CD4-positive, alpha-beta memory T cell (primary cell): Measurements from ENCODE around the gene TC2N. TPM values are rescaled to one million over a fixed set of nuclear protein-coding genes. Genes with fewer than 3 reads are reported as not detected.
A peak's percentile ranks its signal among the peaks of the same experiment; 100 is the strongest.

ENCODE experiments used
- CTCF ChIA-PET: fragments of 350-600 bp; sonication (Branson Sonifier 250); formaldehyde crosslinking; loops from one replicate; lab custom pipeline; 2021; ENCODE audit warnings: inconsistent platforms; ENCODE audit not compliant: partially characterized antibody; lab: Charles Lee
- POLR2A ChIA-PET: fragments of 350-600 bp; sonication (Branson Sonifier 250); formaldehyde crosslinking; loops from one replicate; lab custom pipeline; 2021; ENCODE audit not compliant: partially characterized antibody; lab: Charles Lee
- DNase-seq, 5 donors: peaks; one replicate each; pipeline versions ENCODE4 v3.0.0 to v3.0.0-alpha.2; 2020 to 2022; ENCODE audit warnings: mixed read lengths in 1 of 5
- H3K27ac ChIP-seq: one replicate; pipeline ENCODE4 v1.7.0; 2013; ENCODE audit warnings: low read depth, low read length
- H3K27me3 ChIP-seq: 2 replicates; pipeline ENCODE4 v1.7.0; 2013; ENCODE audit warnings: mild to moderate bottlenecking, low read length, moderate library complexity; ENCODE audit not compliant: insufficient read depth
- H3K36me3 ChIP-seq: 2 replicates; pipeline ENCODE4 v1.7.0; 2013; ENCODE audit warnings: mild to moderate bottlenecking, low read length, moderate library complexity; ENCODE audit not compliant: insufficient read depth
- H3K4me1 ChIP-seq: 2 replicates; pipeline ENCODE4 v1.7.0; 2013; ENCODE audit warnings: mild to moderate bottlenecking, low read length, moderate library complexity; ENCODE audit not compliant: insufficient read depth
- H3K4me3 ChIP-seq, 2 donors: one replicate each; pipeline ENCODE4 v1.7.0; 2013; ENCODE audit warnings: low read length in 2 of 2, mild to moderate bottlenecking in 1 of 2
- H3K9me3 ChIP-seq, 2 donors: one replicate each; pipeline ENCODE4 v1.7.0; 2013; ENCODE audit warnings: low read length in 2 of 2, control low read depth in 1 of 2; ENCODE audit not compliant: control insufficient read depth in 1 of 2
- H3K27ac Mint-ChIP-seq, 7 donors: one replicate each; pipeline ENCODE4 v1.8.0; 2020 to 2021; ENCODE audit warnings: mixed read lengths in 7 of 7, mild to moderate bottlenecking in 6 of 7, inconsistent platforms in 3 of 7, moderate library complexity in 3 of 7
- H3K27me3 Mint-ChIP-seq, 2 donors: one replicate each; pipeline ENCODE4 v1.8.0; 2020 to 2021; ENCODE audit warnings: mixed read lengths in 2 of 2
- H3K36me3 Mint-ChIP-seq, 2 donors: one replicate each; pipeline ENCODE4 v1.8.0; 2020 to 2021; ENCODE audit warnings: mixed read lengths in 2 of 2, inconsistent platforms in 1 of 2, mild to moderate bottlenecking in 1 of 2
- H3K4me1 Mint-ChIP-seq, 4 donors: one replicate each; pipeline ENCODE4 v1.8.0; 2020 to 2021; ENCODE audit warnings: mixed read lengths in 4 of 4, mild to moderate bottlenecking in 1 of 4
- H3K4me3 Mint-ChIP-seq, 8 donors: one replicate each; pipeline ENCODE4 v1.8.0; 2020 to 2021; ENCODE audit warnings: mixed read lengths in 8 of 8, mild to moderate bottlenecking in 7 of 8, moderate library complexity in 6 of 8, inconsistent platforms in 3 of 8
- H3K9me3 Mint-ChIP-seq, 8 donors: one replicate each; pipeline ENCODE4 v1.8.0; 2020 to 2021; ENCODE audit warnings: mixed read lengths in 8 of 8, mild to moderate bottlenecking in 5 of 8, inconsistent platforms in 3 of 8, moderate library complexity in 1 of 8
- intact Hi-C: fragments of 100-400 bp; cut with micrococcal nuclease; formaldehyde crosslinking; loops from one replicate; pipeline ENCODE4 v1.15.1; 2023
- polyA plus RNA-seq, 2 donors: library from polyadenylated mRNA; unstranded; fragments of 300-500 nt; fragmentation: Illumina TruSeq; gene quantifications; one replicate each; pipeline ENCODE4 v1.2.3, GENCODE V29; 2021
- total RNA-seq, 2 experiments: library from RNA; stranded (reverse); gene quantifications; one replicate each; pipeline ENCODE4 v1.2.3, GENCODE V29; 2021

TC2N gene
- total and polyA plus RNA-seq, 4 experiments from 2014 or later: 234 to 325 (median 291) TPM

DNA sequence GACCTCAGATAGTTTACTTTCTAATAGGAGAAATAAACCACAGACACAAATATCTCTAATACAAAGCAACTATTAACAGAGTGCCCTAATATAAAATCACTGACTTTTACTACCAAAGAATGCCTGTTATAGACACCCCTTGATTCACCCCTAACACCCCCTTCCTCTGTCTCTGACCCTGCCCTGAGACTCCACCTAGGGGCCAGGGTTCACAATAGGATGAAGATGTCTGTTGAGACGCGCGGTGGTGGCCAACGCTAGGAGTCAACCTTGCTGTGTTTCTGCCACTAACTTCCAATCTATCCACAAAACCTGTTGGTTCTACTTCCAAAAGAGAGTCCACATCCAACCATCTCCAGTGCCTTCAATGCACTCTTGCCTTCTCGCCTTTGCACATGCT is 10.9 kb upstream of the TC2N start:
- Mint-ChIP-seq H3K9me3 (peaks cover 0 to 3% (median 0%) of the 10 kb centered on the region in 8 donors), H3K4me3 (no peak overlapping the region), H3K36me3 (peaks cover 0 to 2% of the 10 kb centered on the region in 2 donors), H3K27me3 (peaks cover 0 to 2% of the 10 kb centered on the region in 2 donors), H3K4me1 (peaks cover 51 to 83% (median 71%) of the 10 kb centered on the region in 4 donors), H3K27ac (peak overlapping the region in 4 of 7 donors; percentile 12 to 73 (median 34))
- CTCF ChIA-PET: interaction anchor here (7.0 kb wide), 1 partner anchor 13 kb away, joined by 46 read pairs; no protein-coding TSS in a partner anchor
- H3K9me3 ChIP-seq: no peaks in the 10 kb centered on the region
- intact Hi-C loops: loop anchor here (10.0 kb wide), 2 partner anchors 563 to 1493 kb away; no protein-coding TSS in a partner anchor
- no peaks in the 10 kb centered on the region for H3K36me3 ChIP-seq
- H3K27ac ChIP-seq: no peak overlapping the region
- no peak overlapping the region for H3K4me3 ChIP-seq
- H3K27me3 ChIP-seq: no peaks in the 10 kb centered on the region
- POLR2A ChIA-PET: interaction anchor here (1.4 to 1.5 kb wide), 2 partner anchors 11 to 14 kb away, joined by 5 to 9 read pairs; partner anchors contain the start of gene TC2N
- DNase-seq: no peak
- peaks cover 63% of the 10 kb centered on the region for H3K4me1 ChIP-seq

- Histone ChIP-seq H3K4me1 (peaks cover 71% of the 10 kb centered on the region), H3K27me3 (no peaks in the 10 kb centered on the region), H3K27ac (no peak overlapping the region), H3K9me3 (no peaks in the 10 kb centered on the region), H3K36me3 (no peaks in the 10 kb centered on the region), H3K4me3 (no peak overlapping the region)
- Mint-ChIP-seq H3K27me3 (peaks cover 0 to 2% of the 10 kb centered on the region in 2 donors), H3K36me3 (peaks cover 0 to 2% of the 10 kb centered on the region in 2 donors), H3K9me3 (peaks cover 0 to 3% (median 0%) of the 10 kb centered on the region in 8 donors), H3K4me3 (no peak overlapping the region), H3K27ac (peak overlapping the region in 5 of 7 donors; percentile 36 to 82 (median 73)), H3K4me1 (peaks cover 55 to 92% (median 77%) of the 10 kb centered on the region in 4 donors)
- POLR2A ChIA-PET: interaction anchor here (0.8 to 3.2 kb wide), 5 partner anchors 11 to 42 kb away, joined by 3 to 12 read pairs (median 3); partner anchors contain the start of gene TC2N
- intact Hi-C loops: loop anchor here (10.0 kb wide), 2 partner anchors 563 to 1493 kb away; no protein-coding TSS in a partner anchor
- DNase-seq: no peak
- CTCF ChIA-PET: interaction anchor here (7.0 kb wide), 1 partner anchor 13 kb away, joined by 46 read pairs; no protein-coding TSS in a partner anchor
These were observed 10.1 kb upstream of the TC2N start for GRCh38 chr14:91877376-91877915.

DNA sequence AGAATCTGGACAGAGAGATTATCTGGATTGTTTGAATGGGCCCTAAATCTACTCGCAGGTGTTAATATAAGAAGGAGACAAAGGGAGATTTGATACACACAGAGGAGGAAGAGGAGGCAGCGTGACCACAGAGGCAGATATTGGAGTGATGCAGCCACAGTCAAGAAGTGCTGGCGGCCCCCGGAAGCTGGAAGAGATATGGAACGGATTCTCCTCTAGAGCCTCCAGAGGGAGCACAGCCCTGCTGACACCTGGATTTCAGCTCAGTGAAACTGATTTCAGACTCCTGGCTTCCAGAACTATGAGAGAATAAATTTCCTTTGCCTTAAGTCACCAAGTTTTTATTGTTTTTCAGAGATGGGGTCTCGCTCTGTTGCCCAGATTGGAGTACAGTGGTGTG is 9.2 kb upstream of the TC2N start:
- H3K4me3 ChIP-seq: no peak overlapping the region
- intact Hi-C loops: loop anchor here (10.0 kb wide), 2 partner anchors 562 to 1492 kb away; no protein-coding TSS in a partner anchor
- H3K27me3 ChIP-seq: no peaks in the 10 kb centered on the region
- H3K4me1 Mint-ChIP-seq: peaks cover 61 to 100% (median 86%) of the 10 kb centered on the region in 4 donors
- peaks cover 0 to 2% of the 10 kb centered on the region in 2 donors for H3K36me3 Mint-ChIP-seq
- H3K36me3 ChIP-seq: no peaks in the 10 kb centered on the region
- H3K27me3 Mint-ChIP-seq: peaks cover 0 to 2% of the 10 kb centered on the region in 2 donors
- ChIA-PET CTCF (interaction anchor here (7.0 kb wide), 1 partner anchor 14 kb away, joined by 46 read pairs; no protein-coding TSS in a partner anchor), POLR2A (interaction anchor here (0.8 to 3.2 kb wide), 6 partner anchors 10 to 41 kb away, joined by 3 to 12 read pairs (median 3); partner anchors contain the start of gene TC2N)
- H3K4me3 Mint-ChIP-seq: peak overlapping the region in 1 of 8 donors; percentile 10
- H3K27ac ChIP-seq: no peak overlapping the region
- peaks cover 81% of the 10 kb centered on the region for H3K4me1 ChIP-seq
- no peaks in the 10 kb centered on the region for H3K9me3 ChIP-seq
- no peak for DNase-seq
- H3K27ac Mint-ChIP-seq: peak overlapping the region in 5 of 7 donors; percentile 11 to 95 (median 82)
- peaks cover 0 to 3% (median 0%) of the 10 kb centered on the region in 8 donors for H3K9me3 Mint-ChIP-seq

GRCh38 chr14:91875525-91876286 is 8.4 kb upstream of the TC2N start:
- H3K9me3 Mint-ChIP-seq: no peaks in the 10 kb centered on the region
- peaks cover 58 to 100% (median 85%) of the 10 kb centered on the region in 4 donors for H3K4me1 Mint-ChIP-seq
- DNase-seq: no peak
- Histone ChIP-seq H3K27me3 (no peaks in the 10 kb centered on the region), H3K9me3 (no peaks in the 10 kb centered on the region), H3K4me1 (peaks cover 81% of the 10 kb centered on the region), H3K27ac (no peak overlapping the region), H3K4me3 (no peak overlapping the region), H3K36me3 (no peaks in the 10 kb centered on the region)
- ChIA-PET POLR2A (interaction anchor here (0.8 to 4.9 kb wide), 12 partner anchors 8 to 45 kb away, joined by 3 to 193 read pairs (median 10); partner anchors contain the start of gene TC2N), CTCF (interaction anchor here (1.1 to 7.0 kb wide), 2 partner anchors 11 to 15 kb away, joined by 5 to 46 read pairs; no protein-coding TSS in a partner anchor)
- H3K27ac Mint-ChIP-seq: peak overlapping the region; percentile 43 to 98 (median 85)
- peak overlapping the region in 4 of 8 donors; percentile 42 to 78 (median 57) for H3K4me3 Mint-ChIP-seq
- intact Hi-C loops: loop anchor here (10.0 kb wide), 2 partner anchors 561 to 1491 kb away; no protein-coding TSS in a partner anchor
- H3K27me3 Mint-ChIP-seq: no peaks in the 10 kb centered on the region
- H3K36me3 Mint-ChIP-seq: no peaks in the 10 kb centered on the region

- H3K27ac ChIP-seq: peak overlapping the region; percentile 79
- POLR2A ChIA-PET: interaction anchor here (0.9 to 4.9 kb wide), 24 partner anchors 7 to 630 kb away, joined by 3 to 193 read pairs (median 5); partner anchors contain the start of genes PPP4R3A, TC2N and TRIP11
These were observed 6.4 kb upstream of the TC2N start for GRCh38 chr14:91873471-91874415.

More at GRCh38 chr14:91873471-91874415, 6.4 kb upstream of the TC2N start:
- Mint-ChIP-seq H3K36me3 (peaks cover 0 to 3% of the 10 kb centered on the region in 2 donors), H3K9me3 (no peaks in the 10 kb centered on the region), H3K4me1 (peaks cover 63 to 100% (median 89%) of the 10 kb centered on the region in 4 donors), H3K4me3 (peak overlapping the region; percentile 80 to 93 (median 88)), H3K27me3 (no peaks in the 10 kb centered on the region), H3K27ac (peak overlapping the region; percentile 93 to 100 (median 97))
- no peaks in the 10 kb centered on the region for H3K9me3 ChIP-seq
- peak; percentile 88 to 94 (median 88) for DNase-seq
- CTCF ChIA-PET: interaction anchor here (0.8 to 7.0 kb wide), 9 partner anchors 11 to 123 kb away, joined by 3 to 46 read pairs (median 4); no protein-coding TSS in a partner anchor
- no peaks in the 10 kb centered on the region for H3K27me3 ChIP-seq
- intact Hi-C loops: loop anchor here (1.0 to 10.0 kb wide), 7 partner anchors 8 to 1489 kb away; no protein-coding TSS in a partner anchor
- H3K4me3 ChIP-seq: peak overlapping the region; percentile 45 to 58
- H3K36me3 ChIP-seq: no peaks in the 10 kb centered on the region
- peaks cover 91% of the 10 kb centered on the region for H3K4me1 ChIP-seq
